G401 (cell line): ENCODE results near the gene TCF3. TPM values are rescaled to one million over a fixed set of nuclear protein-coding genes. Genes with fewer than 3 reads are reported as not detected.
"Not testable (repeated sequence)": the region's sequence is repeated elsewhere in the genome, so short reads cannot be mapped to it uniquely, and the experiment has no call there.

Experiments used
- DNase-seq: peaks from one replicate; pipeline ENCODE4 v3.0.0-alpha.2; 2015; ENCODE audit warnings: low spot score
- in situ Hi-C: cut with HindIII; loops from 2 replicates; pipeline ENCODE4 v1.10.0; 2016; ENCODE audit warnings: low sequenced_read_pairs, mixed read lengths
- total RNA-seq: library from RNA; depleted of rRNA; stranded (reverse); fragments of >200 nt; shearing (Covaris generic); gene quantifications from 2 replicates; pipeline ENCODE4 v1.2.3, GENCODE V29; 2014

The TCF3 gene
- total RNA-seq, 1 experiment from 2014 or later: 220 TPM

DNA sequence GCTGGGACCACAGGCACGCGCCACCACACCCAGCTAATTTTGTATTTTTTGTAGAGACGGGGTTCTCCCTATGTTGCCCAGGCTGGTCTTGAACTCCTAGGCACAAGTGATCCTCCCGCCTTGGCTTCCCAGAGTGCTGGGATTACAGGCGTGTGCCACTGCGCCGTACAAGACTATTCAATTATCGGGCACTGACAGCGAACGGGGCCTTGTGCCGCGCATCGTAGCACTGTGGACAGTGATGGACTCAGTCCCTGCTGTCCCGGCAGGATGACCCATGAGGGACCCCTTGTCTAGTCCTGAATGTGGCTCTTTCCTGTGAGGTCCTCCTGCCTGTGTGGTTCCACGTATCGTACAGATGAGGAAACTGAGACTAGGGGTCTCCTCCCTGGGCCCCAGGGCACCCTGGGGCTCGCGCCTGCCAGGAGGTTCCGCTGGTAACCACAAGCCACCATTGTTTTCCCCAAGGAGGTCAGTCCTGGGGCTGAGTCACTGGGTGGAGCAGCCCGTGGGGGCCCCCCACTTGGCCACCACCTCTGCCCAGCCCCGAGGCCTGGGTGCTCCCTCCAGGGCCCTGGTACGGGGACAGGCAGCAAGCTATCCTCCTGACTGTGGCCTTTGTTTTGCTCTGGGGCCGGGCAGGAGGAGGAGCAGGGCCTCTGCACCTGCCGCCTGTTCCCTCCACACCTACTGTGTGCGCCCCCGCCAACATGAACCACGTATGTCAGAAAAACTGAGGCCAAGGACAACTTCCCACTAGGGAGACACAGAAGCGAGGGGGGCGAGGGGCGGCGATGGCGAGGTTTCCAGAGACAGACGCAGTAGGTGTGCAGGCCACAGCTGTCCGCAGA lies 2.9 kb upstream of the TCF3 start:
- in situ Hi-C loops: no loop called here
- DNase-seq: no peak

DNA sequence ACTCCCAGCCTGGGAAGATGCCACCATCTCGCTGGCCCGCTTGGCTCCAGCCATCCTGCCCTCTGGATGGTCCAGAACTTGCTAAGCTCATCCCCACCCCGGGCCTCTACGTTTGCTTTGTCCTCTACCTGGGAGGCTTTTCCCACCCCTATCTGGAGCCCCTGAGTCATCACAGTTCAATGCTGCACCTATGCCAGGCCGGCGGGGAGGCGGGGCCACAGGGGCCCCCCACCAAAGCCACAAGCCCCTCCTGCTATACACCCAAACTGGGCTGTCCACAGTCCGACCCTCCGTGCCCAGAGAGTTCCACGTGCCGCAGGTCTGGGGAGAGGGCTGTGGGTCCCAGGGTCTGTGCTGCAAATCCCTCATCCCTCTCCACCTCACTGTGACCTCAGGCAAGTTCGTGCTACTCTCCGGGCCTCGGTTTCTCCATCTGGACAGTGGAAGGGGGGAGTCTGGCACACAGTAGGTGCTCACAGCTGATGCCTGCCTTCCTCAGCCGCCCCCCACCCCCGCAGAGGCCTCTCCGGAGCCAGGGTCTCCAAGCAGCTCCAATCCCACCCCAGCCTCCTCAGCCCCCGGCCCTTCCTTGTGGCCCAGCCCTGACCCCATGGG lies 1.9 kb upstream of the TCF3 start:
- in situ Hi-C loops: no loop called here
- DNase-seq: no peak

DNA sequence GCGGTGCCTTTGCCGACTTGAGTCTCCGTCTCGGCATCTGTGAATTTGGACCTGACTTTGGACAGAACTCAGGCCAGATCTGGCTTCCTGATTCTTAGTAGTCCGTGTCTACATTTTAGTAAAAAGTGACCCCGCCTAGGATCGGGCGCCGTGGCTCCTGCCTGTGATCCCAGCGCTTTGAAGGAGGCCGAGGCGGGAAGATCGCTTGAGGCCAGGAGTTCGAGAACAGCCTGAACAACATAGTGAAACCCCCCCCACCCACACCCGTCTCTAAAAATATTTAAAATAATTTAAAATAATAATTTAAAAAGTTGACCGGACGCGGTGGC lies 849 bp upstream of the TCF3 start:
- DNase-seq: no peak
- in situ Hi-C loops: no loop called here

DNA sequence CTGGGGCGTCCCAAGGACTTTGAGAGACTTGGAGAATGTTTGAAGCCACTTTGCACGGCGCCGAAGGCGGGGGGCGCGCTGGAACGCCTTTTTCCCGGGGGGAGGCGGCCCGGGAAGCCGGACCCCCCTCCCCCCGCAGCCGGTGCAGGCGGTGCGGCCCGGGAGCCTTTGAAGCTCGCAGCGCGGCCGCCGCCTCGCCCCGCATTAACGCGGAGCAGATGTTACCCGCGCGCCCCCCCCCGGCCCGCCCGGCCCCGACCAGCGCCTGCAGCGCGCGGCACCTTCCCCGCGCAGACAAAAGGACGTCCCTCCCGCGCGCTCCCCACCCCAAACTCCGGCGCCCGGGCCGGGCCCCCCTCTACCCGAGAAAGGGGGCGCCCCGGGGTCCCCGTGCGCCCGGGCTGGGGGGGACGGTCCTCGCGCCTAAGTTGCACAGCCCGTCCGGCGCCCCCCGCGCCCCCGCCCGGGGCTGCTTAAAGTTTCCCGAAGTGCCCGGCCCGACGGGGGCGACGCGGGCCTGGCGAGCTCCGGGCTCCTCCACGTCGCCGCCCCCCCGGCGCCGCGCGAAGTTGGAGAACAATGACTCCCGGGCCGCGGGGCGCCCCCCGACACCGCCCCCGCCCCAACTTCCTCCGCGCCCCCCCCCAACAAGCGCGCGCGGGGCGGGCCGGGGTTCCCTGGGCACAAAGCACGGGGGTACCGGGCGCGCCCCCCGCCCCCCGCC lies 685 bp downstream of the TCF3 start:
- in situ Hi-C loops: no loop called here
- DNase-seq: no peak

DNA sequence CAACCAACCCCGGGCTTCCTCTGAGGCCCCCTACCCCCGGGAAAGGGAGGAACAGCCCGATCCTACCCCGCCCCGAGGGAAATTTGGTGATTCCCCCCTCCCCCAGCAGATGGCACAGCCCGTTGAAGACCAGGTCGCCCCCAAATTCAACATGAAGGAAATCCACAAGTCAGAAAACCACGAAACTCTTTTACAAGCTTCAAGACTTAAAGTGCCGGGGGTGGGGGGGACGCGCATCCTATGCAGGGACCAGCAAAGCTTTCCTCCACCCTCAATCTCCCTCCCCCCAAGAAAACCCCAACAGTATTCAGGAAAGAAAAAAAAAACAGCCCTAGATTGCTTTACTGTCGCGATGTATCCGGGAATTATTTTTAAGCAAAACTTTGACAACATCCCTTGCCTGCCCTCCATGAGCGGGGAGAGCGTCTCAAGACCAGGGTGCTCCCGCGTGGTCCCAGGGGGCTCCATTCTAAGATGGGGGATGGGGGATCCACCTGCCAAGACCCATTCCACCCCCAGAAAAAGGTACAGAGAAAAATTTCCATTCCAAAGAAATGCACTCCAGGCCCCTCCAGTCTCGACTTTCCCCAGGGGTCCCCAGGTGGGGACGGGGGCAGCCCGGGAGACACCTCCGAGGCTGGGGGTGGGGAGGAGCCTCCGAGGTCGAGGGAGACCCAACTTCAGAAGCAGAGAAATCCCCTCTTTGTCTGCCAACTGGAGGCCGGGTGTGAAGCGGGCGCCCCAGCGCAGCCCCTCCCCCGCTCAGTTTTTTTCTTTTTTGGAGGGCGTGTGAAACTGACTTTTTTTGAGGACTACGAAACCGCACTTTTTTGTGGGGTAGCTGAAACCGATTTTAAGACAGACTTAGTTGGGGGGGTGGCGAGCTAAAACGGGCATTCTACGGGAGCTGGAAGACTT lies 1.5 kb downstream of the TCF3 start:
- in situ Hi-C loops: no loop called here

DNA sequence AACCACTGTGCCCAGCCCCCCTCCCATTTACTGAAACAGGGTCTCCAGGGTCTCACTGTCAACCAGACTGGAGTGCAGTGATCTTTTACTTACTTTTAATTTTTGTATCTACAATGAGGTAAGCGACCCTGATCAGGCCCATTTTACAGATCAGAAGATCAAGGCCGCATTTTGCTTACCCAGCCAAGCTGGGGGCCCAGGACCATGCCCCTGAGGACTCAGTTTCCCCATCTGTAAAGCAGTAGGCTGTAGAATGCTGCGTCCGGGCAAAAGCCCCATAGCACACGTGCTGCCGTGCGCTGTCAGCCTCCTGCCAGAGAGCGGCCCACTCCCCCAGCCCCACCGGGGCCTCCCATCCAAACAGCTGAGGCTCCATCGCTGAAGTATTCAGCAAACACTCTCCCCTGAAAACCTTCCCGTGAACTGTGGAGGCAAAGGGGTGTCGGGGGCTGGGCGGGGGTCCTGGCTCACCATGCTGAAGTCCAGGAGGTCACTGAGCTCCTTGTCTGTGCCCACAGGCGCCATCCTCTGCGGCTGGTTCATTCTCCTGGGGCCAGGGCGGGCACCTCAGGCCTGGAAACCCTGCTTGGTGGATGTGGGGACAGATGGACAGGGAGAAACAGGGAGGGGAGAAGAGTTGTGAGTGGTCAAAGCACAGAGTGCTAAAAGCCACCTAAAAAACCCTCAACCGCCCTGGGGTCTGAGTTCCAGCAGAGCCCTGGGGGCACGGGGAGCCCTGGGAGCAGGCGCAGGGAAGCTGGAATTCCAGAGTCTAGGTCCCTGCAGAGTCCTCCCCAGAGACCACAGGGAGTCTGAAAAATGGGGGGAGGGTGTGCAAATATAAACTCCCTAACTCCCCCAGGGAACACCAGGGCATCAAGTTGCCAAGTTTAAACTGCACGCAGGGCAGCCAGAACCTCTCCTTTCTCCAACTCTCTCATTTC lies 2.4 kb downstream of the TCF3 start:
- in situ Hi-C loops: no loop called here
- no peak for DNase-seq

More for the DNA sequence above, 1.5 kb downstream of the TCF3 start:
- DNase-seq: no peak

DNA sequence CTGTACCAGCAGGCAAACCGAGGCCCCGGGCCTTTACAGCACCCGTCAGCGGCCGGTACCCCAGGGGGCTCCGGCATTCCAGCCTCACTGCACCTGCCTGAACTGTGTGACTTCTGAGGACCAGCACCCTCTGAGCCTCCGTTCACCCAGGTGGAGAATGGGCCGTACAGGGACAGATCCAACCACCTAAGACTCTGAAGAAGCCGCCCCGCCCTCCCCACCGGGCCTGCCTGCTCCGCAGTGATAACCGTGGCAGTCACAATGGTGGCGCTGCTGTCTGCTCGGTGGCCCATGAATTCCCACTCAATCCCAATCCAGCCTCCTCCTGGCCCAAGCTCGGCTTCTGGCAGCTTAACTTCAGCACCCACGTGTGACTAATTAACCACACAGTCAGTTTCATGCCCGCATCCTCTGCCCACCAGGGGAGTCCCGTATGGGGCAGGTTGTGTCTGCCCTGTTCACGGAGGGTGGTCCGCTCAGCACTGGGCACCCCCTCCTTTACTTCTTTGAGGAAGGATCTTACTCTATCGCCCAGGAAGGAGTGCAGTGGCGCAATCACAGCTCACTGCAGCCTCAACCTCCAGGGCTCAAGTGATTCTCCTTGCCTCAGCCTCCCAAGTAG lies 3.4 kb downstream of the TCF3 start:
- no peak for DNase-seq
- in situ Hi-C loops: no loop called here

DNA sequence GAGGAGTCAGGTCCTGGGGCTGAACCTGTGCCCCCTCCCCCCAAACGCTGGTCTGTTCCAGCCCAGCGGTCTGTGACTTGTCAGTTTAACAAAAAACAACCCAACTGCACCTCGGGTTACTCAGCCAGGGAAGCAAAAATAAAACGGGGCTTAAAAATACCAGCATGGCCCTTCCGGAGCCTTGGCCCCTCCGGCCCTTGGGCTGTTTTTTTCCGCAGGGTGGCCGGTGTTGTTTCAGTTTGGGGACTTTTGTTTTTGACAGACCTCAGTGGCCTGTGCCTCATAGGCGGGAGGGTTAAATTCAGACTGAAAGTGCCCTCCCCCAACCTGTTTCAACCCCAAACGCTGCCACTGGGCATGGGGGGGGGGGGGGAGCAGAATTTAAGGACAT lies 4.0 kb downstream of the TCF3 start:
- no peak for DNase-seq
- in situ Hi-C loops: no loop called here

DNA sequence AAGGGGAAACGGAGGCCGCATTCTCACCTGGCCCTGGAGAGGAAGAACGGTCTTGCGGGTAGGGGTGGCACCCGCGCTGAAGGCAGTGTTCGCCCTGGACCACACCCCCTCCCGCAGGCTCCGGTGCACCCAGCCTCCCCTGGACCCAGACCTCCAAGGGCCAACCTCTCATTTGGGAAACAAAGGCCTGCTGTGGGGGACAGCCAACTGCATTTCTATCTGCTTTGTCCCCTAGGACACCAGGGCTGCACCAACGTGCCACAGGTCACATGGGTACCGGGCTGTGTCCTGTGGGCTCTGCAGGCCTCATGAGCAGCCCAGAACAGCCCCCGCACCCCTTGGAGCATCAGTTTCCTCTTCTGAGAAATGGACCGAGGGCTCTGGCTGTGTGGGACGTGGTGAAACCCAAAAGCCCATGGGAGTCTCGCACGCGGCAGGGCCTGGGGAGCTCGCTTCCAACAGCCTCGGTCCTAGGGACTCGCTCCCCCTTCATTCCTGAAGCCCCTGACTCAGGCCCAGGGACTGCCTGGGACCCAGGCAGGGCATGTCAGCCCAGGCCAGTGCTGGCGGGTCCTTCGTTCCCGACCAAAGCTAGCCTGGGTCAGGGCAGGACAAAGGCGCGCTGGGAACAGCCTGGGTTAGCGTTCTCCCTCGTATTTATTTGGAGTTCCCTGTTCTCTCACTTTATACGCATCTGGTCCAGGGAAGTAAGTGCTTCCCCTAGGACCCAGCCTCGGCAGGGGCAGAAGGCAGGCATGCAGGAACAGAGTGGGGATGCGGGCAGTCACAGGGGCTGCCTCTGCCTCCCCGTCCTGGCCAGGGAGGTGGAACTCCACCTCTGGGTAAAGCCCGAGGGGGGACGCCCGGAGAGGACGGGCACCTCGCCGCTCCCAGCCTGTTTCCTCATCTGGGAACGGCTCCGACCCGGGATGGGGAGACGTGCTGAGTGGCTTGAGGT lies 4.6 kb downstream of the TCF3 start:
- in situ Hi-C loops: no loop called here
- DNase-seq: no peak

DNA sequence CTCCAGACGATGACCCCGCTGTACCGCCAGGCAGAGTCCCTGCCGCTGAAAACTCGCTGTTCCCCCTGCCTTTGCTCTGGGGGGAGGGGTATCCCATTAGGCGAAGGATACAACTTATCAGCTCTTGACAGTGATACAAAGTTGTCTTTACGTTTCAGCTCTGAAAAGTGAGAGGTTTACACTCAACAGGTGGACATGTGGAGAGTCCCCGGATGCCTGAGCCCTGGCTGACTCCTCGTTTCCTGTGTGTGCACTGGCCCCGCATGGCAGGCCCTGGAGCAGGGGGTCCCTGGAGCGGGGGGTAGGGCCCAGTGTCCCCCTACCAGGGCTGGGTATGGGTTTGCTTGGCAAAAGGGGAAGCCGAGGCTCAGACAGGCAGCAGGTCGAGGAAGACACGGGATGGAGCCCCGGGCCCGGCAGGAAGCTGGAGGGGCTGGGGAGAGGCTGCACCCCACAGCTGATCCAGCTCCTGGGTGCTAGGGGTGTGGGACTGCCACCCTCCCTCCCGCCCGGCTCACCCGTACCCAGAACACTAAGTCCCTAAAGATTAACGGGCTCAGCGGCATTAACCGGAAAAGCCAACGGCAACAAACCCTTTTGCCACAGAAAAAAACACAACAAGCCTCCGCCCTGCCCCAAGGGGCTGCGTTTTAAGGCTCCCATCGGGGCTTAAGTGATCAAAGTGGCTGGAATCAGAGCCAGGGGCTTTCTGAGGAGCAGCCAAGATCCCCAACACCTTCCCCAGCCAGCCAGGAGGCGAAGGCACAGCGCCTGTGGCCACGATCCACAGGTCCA lies 5.6 kb downstream of the TCF3 start:
- DNase-seq: no peak
- in situ Hi-C loops: no loop called here

DNA sequence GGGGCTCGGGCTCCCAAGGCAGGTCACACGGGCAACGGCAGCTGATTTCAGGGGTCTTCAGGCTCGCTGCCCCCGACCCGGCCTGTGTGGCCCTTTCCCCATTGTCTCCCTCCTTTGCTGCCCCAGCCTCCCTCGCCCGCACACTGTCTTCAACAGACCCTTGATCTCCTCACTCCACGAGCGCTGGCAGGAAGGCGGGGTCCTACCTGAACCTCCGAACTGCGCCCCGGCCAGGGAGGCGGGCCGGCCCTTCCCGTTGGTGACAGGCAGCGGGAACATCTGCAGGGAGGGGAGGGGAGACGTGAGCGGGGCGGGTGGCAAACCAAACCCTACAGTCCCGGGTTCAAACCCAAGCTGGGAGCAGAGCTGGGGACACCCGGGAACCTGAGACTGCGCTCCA lies 6.3 kb downstream of the TCF3 start:
- in situ Hi-C loops: no loop called here
- no peak for DNase-seq

DNA sequence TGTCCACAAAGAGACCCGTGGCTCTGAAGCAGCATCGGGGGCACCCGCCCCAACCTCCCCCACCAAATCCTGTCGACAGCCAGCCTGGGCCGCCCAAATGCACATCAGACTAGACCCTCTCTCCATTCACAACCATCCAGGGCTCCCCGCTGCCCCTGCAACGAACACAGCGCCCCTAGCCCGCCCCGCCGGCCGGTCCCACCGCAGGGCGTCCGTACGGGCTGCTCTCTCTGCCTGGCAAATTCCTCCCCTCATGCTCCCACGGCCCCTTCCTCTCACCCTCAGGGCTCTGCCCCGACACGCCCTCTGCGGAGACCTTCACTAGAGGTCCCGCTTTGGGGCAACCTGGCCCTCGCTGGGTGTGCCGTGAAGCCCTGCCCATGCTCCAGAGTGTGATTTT lies 7.1 kb downstream of the TCF3 start:
- DNase-seq: no peak
- in situ Hi-C loops: no loop called here

DNA sequence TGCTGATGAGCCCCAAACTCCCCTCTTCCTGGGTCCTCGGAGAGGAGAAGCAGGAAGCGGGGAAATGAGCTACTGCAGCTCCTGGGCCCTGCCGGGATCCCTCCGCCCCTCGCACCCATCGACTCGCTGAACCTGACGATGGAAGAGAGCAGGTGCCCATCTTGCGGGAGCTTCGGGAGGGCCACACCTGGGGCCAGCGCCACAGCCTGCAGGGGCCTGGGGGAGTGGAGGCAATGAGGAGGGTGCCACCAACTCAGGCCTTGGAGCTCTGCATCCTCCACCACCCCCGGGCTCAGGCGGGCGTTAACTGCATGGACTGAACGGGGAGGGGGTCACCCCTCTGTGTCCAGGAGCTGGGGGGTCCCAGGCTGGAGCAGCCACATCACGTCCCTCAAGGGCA lies 8.3 kb downstream of the TCF3 start:
- in situ Hi-C loops: no loop called here
- DNase-seq: no peak

DNA sequence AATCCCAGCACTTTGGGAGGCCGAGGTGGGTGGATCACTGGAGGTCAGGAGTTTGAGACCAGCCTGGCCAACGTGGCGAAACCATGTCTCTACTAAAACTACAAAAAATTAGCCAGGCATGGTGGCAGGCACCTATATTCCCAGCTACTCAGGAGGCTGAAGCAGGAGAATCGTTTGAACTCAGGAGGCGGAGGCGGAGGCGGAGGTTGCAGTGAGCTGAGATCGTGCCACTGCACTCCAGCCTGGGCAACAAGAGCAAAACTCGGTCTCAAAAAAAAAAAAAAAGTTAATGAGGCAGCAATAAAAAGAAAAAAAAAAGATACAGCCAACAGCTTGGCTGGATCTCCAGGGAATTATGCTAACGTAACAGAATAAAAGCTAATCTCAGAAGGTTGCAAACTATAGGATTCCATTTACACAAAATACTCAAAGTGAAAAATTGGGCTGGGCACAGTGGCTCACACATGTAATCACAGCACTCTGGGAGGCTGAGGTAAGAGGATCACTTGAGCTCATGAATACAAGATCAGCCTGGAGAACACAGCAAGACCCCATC lies 11.4 kb downstream of the TCF3 start:
- in situ Hi-C loops, DNase-seq: not testable (repeated sequence)

DNA sequence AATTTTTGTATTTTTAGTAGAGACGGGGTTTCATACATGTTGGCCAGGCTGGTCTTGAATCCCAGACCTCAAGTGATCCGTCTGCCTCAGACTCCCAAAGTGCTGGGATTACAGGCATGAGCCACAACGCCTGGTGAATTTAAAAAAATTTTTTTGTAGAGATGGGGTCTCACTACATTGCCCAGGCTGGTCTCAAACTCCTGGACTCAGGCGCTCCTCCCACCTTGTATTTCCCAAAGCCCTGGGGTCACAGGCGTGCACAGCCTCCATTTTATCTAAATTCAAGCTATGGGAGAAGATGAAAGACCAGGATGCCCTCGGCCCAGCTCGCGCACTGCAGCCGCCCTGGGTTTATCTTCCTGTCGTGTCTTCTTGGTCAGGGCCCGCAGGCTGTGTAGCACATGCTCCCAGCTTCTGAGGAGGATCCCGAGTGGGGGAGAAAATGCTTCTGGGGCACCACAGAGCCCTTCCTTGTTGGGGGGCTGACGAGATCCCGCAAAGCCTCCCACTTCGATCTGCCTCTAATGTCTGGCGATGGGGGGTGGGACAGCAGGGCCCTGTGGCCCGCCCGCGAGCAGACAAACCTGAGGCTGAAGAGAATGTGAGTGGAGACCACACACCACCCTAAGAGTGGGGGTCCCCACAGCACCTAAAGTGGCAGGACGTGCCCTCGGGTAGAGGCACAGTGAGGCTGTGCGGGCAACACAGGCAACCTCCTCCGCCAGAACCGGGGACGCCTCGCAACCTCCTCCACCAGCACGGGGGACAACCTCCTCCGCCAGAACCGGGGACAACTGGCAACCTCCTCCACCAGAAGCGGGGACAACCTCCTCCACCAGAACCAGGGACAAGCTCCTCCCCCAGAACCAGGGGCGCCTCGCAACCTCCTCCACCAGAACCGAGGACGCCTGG lies 15.8 kb downstream of the TCF3 start:
- DNase-seq: no peak
- in situ Hi-C loops: no loop called here
